Mesothelial cell of epicardium (in vitro differentiated cells): ENCODE measurements around the gene HBG1. TPM values are rescaled to one million over a fixed set of nuclear protein-coding genes. Genes with fewer than 3 reads are reported as not detected.

Experiments used
- DNase-seq, 2 experiments: peaks; one replicate each; pipeline ENCODE4 v3.0.0; 2021; ENCODE audit warnings: low spot score in 2 of 2; ENCODE audit not compliant: unreplicated experiment in 2 of 2
- H3K27ac Mint-ChIP-seq: 2 replicates; pipeline ENCODE4 v1.8.0; 2021; ENCODE audit warnings: mixed read lengths
- H3K27me3 Mint-ChIP-seq: 2 replicates; pipeline ENCODE4 v1.8.0; 2021; ENCODE audit warnings: low read depth, mixed read lengths
- H3K36me3 Mint-ChIP-seq: 2 replicates; pipeline ENCODE4 v1.8.0; 2021; ENCODE audit warnings: mixed read lengths
- H3K4me1 Mint-ChIP-seq: 2 replicates; pipeline ENCODE4 v1.8.0; 2021; ENCODE audit warnings: mixed read lengths
- H3K4me3 Mint-ChIP-seq: 2 replicates; pipeline ENCODE4 v1.8.0; 2021; ENCODE audit warnings: mild to moderate bottlenecking, moderate library complexity, mixed read lengths
- H3K9me3 Mint-ChIP-seq: 2 replicates; pipeline ENCODE4 v1.8.0; 2021; ENCODE audit warnings: mixed read lengths
- total RNA-seq: library from RNA; stranded (reverse); gene quantifications from 3 replicates; pipeline ENCODE4 v1.2.1, GENCODE V29; 2021
- TF ChIP-seq, protein P1 (sequence below): fragments of 200-600 bp; sonication (generic); IDR thresholded peaks from one replicate; pipeline ENCODE4 v1.5.0; 2021; ENCODE audit warnings: antibody characterized with exemption; ENCODE audit not compliant: unreplicated experiment

Gene HBG1
- total RNA-seq, 1 donor from 2014 or later, result not detected

DNA sequence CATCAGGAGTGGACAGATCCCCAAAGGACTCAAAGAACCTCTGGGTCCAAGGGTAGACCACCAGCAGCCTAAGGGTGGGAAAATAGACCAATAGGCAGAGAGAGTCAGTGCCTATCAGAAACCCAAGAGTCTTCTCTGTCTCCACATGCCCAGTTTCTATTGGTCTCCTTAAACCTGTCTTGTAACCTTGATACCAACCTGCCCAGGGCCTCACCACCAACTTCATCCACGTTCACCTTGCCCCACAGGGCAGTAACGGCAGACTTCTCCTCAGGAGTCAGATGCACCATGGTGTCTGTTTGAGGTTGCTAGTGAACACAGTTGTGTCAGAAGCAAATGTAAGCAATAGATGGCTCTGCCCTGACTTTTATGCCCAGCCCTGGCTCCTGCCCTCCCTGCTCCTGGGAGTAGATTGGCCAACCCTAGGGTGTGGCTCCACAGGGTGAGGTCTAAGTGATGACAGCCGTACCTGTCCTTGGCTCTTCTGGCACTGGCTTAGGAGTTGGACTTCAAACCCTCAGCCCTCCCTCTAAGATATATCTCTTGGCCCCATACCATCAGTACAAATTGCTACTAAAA is 22.8 kb downstream of the HBG1 start, which contains the start of gene HBB:
HBB (minus strand) TSS at position 340 of the 579 bp plus-strand sequence; CDS start at position 290, 50 bp downstream.
- no peaks in the 10 kb centered on the region for H3K27me3 Mint-ChIP-seq
- DNase-seq, result no peak
- TF ChIP-seq, protein P1, sequence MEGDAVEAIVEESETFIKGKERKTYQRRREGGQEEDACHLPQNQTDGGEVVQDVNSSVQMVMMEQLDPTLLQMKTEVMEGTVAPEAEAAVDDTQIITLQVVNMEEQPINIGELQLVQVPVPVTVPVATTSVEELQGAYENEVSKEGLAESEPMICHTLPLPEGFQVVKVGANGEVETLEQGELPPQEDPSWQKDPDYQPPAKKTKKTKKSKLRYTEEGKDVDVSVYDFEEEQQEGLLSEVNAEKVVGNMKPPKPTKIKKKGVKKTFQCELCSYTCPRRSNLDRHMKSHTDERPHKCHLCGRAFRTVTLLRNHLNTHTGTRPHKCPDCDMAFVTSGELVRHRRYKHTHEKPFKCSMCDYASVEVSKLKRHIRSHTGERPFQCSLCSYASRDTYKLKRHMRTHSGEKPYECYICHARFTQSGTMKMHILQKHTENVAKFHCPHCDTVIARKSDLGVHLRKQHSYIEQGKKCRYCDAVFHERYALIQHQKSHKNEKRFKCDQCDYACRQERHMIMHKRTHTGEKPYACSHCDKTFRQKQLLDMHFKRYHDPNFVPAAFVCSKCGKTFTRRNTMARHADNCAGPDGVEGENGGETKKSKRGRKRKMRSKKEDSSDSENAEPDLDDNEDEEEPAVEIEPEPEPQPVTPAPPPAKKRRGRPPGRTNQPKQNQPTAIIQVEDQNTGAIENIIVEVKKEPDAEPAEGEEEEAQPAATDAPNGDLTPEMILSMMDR, result no peak
- H3K4me3 Mint-ChIP-seq, result no peak within 1 kb of the TSS
- no peak within 1 kb of the TSS for H3K27ac Mint-ChIP-seq
- no peaks in the 10 kb centered on the region for H3K36me3 Mint-ChIP-seq
- H3K4me1 Mint-ChIP-seq, result peaks cover 3% of the 10 kb centered on the region
- H3K9me3 Mint-ChIP-seq, result peaks cover 4% of the 10 kb centered on the region

DNA sequence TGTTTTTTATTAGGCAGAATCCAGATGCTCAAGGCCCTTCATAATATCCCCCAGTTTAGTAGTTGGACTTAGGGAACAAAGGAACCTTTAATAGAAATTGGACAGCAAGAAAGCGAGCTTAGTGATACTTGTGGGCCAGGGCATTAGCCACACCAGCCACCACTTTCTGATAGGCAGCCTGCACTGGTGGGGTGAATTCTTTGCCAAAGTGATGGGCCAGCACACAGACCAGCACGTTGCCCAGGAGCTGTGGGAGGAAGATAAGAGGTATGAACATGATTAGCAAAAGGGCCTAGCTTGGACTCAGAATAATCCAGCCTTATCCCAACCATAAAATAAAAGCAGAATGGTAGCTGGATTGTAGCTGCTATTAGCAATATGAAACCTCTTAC is 24.2 kb downstream of the HBG1 start:
- TF ChIP-seq, protein P1, result no peak
- Mint-ChIP-seq H3K4me3 (no peak overlapping the region), H3K27ac (no peak overlapping the region), H3K9me3 (peaks cover 9% of the 10 kb centered on the region), H3K27me3 (no peaks in the 10 kb centered on the region), H3K36me3 (no peaks in the 10 kb centered on the region), H3K4me1 (peaks cover 3% of the 10 kb centered on the region)
- no peak for DNase-seq

DNA sequence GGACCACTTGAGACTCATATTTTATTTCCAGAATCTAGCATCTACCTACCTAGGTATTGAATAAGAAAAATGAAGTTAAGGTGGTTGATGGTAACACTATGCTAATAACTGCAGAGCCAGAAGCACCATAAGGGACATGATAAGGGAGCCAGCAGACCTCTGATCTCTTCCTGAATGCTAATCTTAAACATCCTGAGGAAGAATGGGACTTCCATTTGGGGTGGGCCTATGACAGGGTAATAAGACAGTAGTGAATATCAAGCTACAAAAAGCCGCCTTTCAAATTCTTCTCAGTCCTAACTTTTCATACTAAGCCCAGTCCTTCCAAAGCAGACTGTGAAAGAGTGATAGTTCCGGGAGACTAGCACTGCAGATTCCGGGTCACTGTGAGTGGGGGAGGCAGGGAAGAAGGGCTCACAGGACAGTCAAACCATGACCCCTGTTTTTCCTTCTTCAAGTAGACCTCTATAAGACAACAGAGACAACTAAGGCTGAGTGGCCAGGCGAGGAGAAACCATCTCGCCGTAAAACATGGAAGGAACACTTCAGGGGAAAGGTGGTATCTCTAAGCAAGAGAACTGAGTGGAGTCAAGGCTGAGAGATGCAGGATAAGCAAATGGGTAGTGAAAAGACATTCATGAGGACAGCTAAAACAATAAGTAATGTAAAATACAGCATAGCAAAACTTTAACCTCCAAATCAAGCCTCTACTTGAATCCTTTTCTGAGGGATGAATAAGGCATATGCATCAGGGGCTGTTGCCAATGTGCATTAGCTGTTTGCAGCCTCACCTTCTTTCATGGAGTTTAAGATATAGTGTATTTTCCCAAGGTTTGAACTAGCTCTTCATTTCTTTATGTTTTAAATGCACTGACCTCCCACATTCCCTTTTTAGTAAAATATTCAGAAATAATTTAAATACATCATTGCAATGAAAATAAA is 24.8 kb downstream of the HBG1 start:
- peaks cover 3% of the 10 kb centered on the region for H3K4me1 Mint-ChIP-seq
- no peak overlapping the region for H3K27ac Mint-ChIP-seq
- peaks cover 12% of the 10 kb centered on the region for H3K9me3 Mint-ChIP-seq
- no peaks in the 10 kb centered on the region for H3K27me3 Mint-ChIP-seq
- H3K36me3 Mint-ChIP-seq, result no peaks in the 10 kb centered on the region
- H3K4me3 Mint-ChIP-seq, result no peak overlapping the region
- TF ChIP-seq, protein P1, result no peak
- no peak for DNase-seq

DNA sequence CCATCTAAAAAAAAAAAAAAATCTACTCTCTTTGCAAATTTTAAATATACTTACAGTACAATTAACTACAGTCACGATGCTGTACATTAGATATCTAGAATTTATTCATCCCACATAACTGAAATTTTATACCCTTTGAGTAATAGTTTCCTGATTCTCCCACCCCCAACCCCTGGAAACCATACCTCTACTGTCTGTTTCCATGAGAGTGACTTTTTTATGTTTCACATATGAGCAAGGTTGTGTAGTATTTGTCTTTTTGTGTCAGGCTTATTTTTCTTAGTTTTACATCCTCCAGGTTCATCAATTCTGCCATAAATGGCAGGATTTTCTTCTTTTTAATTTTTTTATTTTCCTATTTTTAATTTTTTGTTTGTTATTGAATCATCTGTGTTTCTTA is 26.0 kb downstream of the HBG1 start:
- DNase-seq, result no peak
- no peak overlapping the region for H3K27ac Mint-ChIP-seq
- no peaks in the 10 kb centered on the region for H3K36me3 Mint-ChIP-seq
- TF ChIP-seq, protein P1, result no peak
- peaks cover 17% of the 10 kb centered on the region for H3K9me3 Mint-ChIP-seq
- no peaks in the 10 kb centered on the region for H3K27me3 Mint-ChIP-seq
- H3K4me3 Mint-ChIP-seq, result no peak overlapping the region
- peaks cover 3% of the 10 kb centered on the region for H3K4me1 Mint-ChIP-seq

DNA sequence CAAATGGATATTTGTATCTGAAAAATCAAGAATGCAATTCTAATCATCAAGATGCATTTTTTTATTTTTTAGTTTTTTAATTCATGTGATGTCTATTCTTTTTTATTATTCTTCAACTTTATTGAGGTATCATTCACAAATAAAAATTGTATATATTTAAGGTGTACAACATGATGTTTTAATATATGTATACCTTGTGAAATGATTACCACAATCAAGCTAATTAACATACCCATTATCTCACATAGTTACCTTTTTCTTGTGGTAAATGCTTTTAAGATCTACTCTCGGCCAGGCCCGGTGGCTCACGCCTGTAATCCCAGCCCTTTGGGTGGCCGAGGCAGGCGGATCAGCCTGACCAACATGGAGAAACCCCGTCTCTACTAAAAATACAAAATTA is 26.5 kb downstream of the HBG1 start:
- peaks cover 2% of the 10 kb centered on the region for H3K4me1 Mint-ChIP-seq
- no peaks in the 10 kb centered on the region for H3K36me3 Mint-ChIP-seq
- no peak overlapping the region for H3K4me3 Mint-ChIP-seq
- H3K27ac Mint-ChIP-seq, result no peak overlapping the region
- no peak for DNase-seq
- TF ChIP-seq, protein P1, result no peak
- H3K9me3 Mint-ChIP-seq, result peaks cover 19% of the 10 kb centered on the region
- H3K27me3 Mint-ChIP-seq, result no peaks in the 10 kb centered on the region
